Tibial nerve (tissue), 4 donors: ENCODE measurements around the gene SEMA6B.

Experiments
- CTCF ChIP-seq, 5 experiments: fragments of 200-600 bp in 3 of 5; fragments of 450-650 bp in 2 of 5; sonication (generic) in 3 of 5; IDR thresholded peaks; one replicate each; pipeline ENCODE4 v1.5.1; 2016 to 2019; ENCODE audit warnings: antibody characterized with exemption in 5 of 5, mild to moderate bottlenecking in 3 of 5, moderate library complexity in 2 of 5
- EP300 ChIP-seq, 2 donors: sonication (generic); formaldehyde crosslinking; IDR thresholded peaks; one replicate each; pipeline ENCODE4 v1.6.1; 2017; ENCODE audit warnings: antibody characterized with exemption in 2 of 2, mild to moderate bottlenecking in 1 of 2
- POLR2A ChIP-seq, 2 donors: fragments of 450-650 bp; IDR thresholded peaks; one replicate each; pipeline ENCODE4 v1.6.1; 2017; ENCODE audit warnings: antibody characterized with exemption in 2 of 2, mild to moderate bottlenecking in 2 of 2, moderate library complexity in 2 of 2

- TF ChIP-seq CTCF (IDR thresholded peaks at IDR 0.05), result no peak
- TF ChIP-seq POLR2A (IDR thresholded peaks at IDR 0.05), result no peak
- no peak for TF ChIP-seq EP300 (IDR thresholded peaks at IDR 0.05)
Observed at GRCh38 chr19:4517451-4518057, 41.9 kb downstream of the SEMA6B start.
